Gastroesophageal sphincter (tissue), 3 donors: ENCODE data around the gene VPS13C.

Experiments used
- CTCF ChIP-seq, 4 experiments: fragments of 200-600 bp in 2 of 4; fragments of 450-650 bp in 2 of 4; sonication (generic) in 1 of 4; IDR thresholded peaks; one replicate each; pipeline ENCODE4 v1.5.1; 2017 to 2019; ENCODE audit warnings: antibody characterized with exemption in 4 of 4, mild to moderate bottlenecking in 2 of 4, moderate library complexity in 2 of 4
- EP300 ChIP-seq: sonication (generic); formaldehyde crosslinking; IDR thresholded peaks from one replicate; pipeline ENCODE4 v1.6.1; 2017; ENCODE audit warnings: antibody characterized with exemption, mild to moderate bottlenecking
- POLR2A ChIP-seq, 2 donors: fragments of 450-650 bp; IDR thresholded peaks; one replicate each; pipeline ENCODE4 v1.6.1; 2017; ENCODE audit warnings: antibody characterized with exemption in 2 of 2, mild to moderate bottlenecking in 2 of 2, moderate library complexity in 1 of 2

- TF ChIP-seq CTCF (IDR thresholded peaks at IDR 0.05) (no peak), POLR2A (IDR thresholded peaks at IDR 0.05) (no peak), EP300 (no peak)
Observed at GRCh38 chr15:62109437-62109836, 49.2 kb upstream of the VPS13C start.
